WERI-Rb-1 (cell line): ENCODE results near the gene PRPF8.
"Not testable (repeated sequence)": the region's sequence is repeated elsewhere in the genome, so short reads cannot be mapped to it uniquely, and the experiment has no call there.

ENCODE experiments used
- DNase-seq: peaks from one replicate; pipeline ENCODE4 v3.0.0-alpha.2; 2020
- H3K27ac ChIP-seq: fragments of 250-450 bp; sonication (Bioruptor Pico); 2 replicates; pipeline ENCODE4 v1.5.1; 2020; ENCODE audit warnings: mild to moderate bottlenecking, moderate library complexity
- H3K27me3 ChIP-seq: fragments of 250-450 bp; sonication (Bioruptor Pico); 2 replicates; pipeline ENCODE4 v1.5.1; 2021; ENCODE audit warnings: mild to moderate bottlenecking, low read depth, moderate library complexity; ENCODE audit not compliant: insufficient read depth, severe bottlenecking
- H3K36me3 ChIP-seq: fragments of 250-450 bp; sonication (Bioruptor Pico); 2 replicates; pipeline ENCODE4 v1.5.1; 2020; ENCODE audit warnings: mild to moderate bottlenecking, moderate library complexity
- H3K4me3 ChIP-seq: 2 replicates; pipeline ENCODE4 v1.5.1; 2011; ENCODE audit warnings: low read depth, mild to moderate bottlenecking, control low read depth, low read length
- H3K9me3 ChIP-seq: fragments of 250-450 bp; sonication (Bioruptor Pico); 2 replicates; pipeline ENCODE4 v1.5.1; 2021; ENCODE audit warnings: mild to moderate bottlenecking, moderate library complexity; ENCODE audit not compliant: severe bottlenecking
- CTCF ChIP-seq: IDR thresholded peaks from 2 replicates; pipeline ENCODE4 v1.5.1; 2011; ENCODE audit warnings: low read depth, mild to moderate bottlenecking, control low read depth, inconsistent platforms, low read length

The PRPF8 gene

GRCh38 chr17:1686086-1686485 is 1.4 kb upstream of the PRPF8 start:
- no peak for DNase-seq
- Histone ChIP-seq H3K4me3 (no peak overlapping the region), H3K27ac (no peak overlapping the region)

DNA sequence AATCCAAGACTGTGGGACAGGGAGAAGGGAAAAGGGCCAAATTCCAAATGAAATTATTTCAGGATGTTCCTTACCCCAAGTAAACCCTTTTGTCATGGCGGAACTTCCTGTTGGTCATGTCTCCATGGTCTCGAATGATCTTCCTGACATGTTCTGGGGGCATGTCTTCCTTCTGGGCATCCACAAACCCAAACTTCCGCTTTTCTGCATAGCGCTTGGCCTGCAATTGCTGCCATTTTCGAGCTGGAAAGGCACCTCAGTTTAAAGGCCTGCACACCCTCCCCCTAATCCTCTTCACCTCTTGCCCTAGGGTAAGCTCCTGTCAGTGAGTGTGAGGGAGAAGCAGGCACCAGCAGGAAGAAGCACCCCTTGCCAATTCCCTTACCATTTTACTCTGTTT is 1.2 kb downstream of the PRPF8 start:
- H3K36me3 ChIP-seq, result peaks cover 57% of the 10 kb centered on the region
- no peaks in the 10 kb centered on the region for H3K27me3 ChIP-seq
- peak overlapping the region; percentile 99 for H3K4me3 ChIP-seq
- TF ChIP-seq CTCF, result no peak
- H3K27ac ChIP-seq, result peak overlapping the region; percentile 96
- peak; percentile 23 for DNase-seq
- H3K9me3 ChIP-seq, result no peaks in the 10 kb centered on the region

More at GRCh38 chr17:1686086-1686485, 1.4 kb upstream of the PRPF8 start:
- Histone ChIP-seq H3K27me3 (no peaks in the 10 kb centered on the region), H3K9me3 (no peaks in the 10 kb centered on the region), H3K36me3 (peaks cover 31% of the 10 kb centered on the region)
- TF ChIP-seq CTCF, result no peak

- no peaks in the 10 kb centered on the region for H3K9me3 ChIP-seq
- no peak overlapping the region for H3K4me3 ChIP-seq
- no peak overlapping the region for H3K27ac ChIP-seq
- DNase-seq, result no peak
- H3K36me3 ChIP-seq, result peaks cover 97% of the 10 kb centered on the region
- no peak for TF ChIP-seq CTCF
- H3K27me3 ChIP-seq, result no peaks in the 10 kb centered on the region
These were observed 8.3 kb downstream of the PRPF8 start for GRCh38 chr17:1676401-1676800.

- DNase-seq, result no peak
- no peak for TF ChIP-seq CTCF
- Histone ChIP-seq H3K9me3 (no peaks in the 10 kb centered on the region), H3K27ac (no peak overlapping the region), H3K36me3 (peaks cover 95% of the 10 kb centered on the region), H3K27me3 (no peaks in the 10 kb centered on the region), H3K4me3 (no peak overlapping the region)
These were observed 11.5 kb downstream of the PRPF8 start for GRCh38 chr17:1673041-1673785.

DNA sequence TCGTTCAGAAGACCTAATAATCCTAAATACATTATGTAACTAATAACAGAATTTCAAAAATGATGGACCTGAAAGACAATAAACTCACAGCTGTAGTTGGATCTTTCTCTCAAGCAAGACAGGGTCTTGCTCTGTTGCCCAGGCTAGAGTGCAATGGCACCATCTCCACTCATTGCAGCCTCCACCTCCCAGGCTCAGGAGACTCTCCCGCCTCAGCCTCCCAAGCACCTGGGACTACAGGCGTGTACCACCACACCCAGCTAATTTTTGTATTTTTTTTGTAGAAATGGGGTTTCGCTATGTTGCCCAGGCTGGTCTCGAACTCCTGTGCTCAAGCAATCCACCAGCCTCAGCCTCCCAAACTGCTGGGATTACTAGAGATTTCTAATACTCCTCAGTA is 20.7 kb downstream of the PRPF8 start:
- H3K27me3 ChIP-seq, DNase-seq, H3K27ac ChIP-seq, H3K9me3 ChIP-seq, H3K4me3 ChIP-seq: not testable (repeated sequence)
- H3K36me3 ChIP-seq, result peaks cover 90% of the 10 kb centered on the region

- no peak overlapping the region for H3K27ac ChIP-seq
- peaks cover 91% of the 10 kb centered on the region for H3K36me3 ChIP-seq
- no peaks in the 10 kb centered on the region for H3K27me3 ChIP-seq
- no peaks in the 10 kb centered on the region for H3K9me3 ChIP-seq
- no peak for DNase-seq
- TF ChIP-seq CTCF, result no peak
- H3K4me3 ChIP-seq, result no peak overlapping the region
These were observed 23.6 kb downstream of the PRPF8 start for GRCh38 chr17:1661045-1661444.
